Measurements from ENCODE around the gene B4GALNT2. TPM values are rescaled to one million over a fixed set of nuclear protein-coding genes. Genes with fewer than 3 reads are reported as not detected.
"Not testable (repeated sequence)": the region's sequence is repeated elsewhere in the genome, so short reads cannot be mapped to it uniquely, and the experiment has no call there.

B4GALNT2 gene
- polyA plus RNA-seq, 1 donor, result 0.16 TPM

- no peak for DNase-seq (ENCODE audit: low read depth)
Measured at GRCh38 chr17:49121696-49122292, 10.8 kb upstream of the B4GALNT2 start.

- DNase-seq (ENCODE audit: low read depth), result no peak
Measured at GRCh38 chr17:49122566-49122965, 10.0 kb upstream of the B4GALNT2 start.

GRCh38 chr17:49123061-49123460 is 9.5 kb upstream of the B4GALNT2 start:
- DNase-seq (ENCODE audit: low read depth), result no peak

DNA sequence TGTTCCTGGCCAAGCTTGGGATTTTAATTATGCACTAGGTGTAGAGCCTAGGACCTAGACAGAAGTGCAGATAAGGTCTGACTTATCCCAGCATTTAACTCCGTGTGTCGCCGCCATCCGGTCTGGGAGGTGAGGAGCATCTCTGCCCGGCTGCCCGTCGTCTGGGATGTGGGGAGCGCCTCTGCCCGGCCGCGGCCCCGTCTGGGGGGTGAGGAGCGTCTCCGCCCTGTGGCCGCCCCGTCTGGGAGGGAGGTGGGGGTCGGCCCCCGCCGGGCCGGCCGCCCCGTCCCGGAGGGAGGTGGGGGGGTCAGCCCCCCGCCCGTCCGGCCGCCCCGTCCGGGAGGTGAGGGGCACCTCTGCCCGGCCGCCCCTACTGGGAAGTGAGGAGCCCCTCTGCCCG is 7.1 kb upstream of the B4GALNT2 start:
- no peak for DNase-seq (ENCODE audit: low read depth)

DNA sequence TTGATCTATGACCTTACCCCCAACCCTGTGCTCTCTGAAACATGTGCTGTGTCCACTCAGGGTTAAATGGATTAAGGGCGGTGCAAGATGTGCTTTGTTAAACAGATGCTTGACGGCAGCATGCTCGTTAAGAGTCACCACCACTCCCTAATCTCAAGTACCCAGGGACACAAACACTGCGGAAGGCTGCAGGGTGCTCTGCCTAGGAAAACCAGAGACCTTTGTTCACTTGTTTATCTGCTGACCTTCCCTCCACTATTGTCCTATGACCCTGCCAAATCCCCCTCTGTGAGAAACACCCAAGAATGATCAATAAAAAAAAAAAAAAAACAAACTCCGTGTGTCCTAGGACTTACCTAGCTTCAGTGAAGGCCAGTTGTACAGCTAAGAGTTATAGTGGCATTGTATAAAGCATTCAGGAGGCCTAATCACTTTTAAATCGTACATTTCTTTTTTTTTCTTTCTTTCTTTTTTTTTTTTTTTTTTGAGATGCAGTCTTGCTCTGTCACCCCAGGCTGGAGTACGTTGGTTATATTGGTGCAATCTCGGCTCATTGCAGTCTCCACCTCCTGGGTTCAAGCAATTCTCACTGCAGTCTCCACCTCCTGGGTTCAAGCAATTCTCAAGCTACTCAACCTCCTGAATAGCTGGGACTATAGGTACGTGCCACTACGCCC is 6.2 kb upstream of the B4GALNT2 start:
- not testable (repeated sequence) for DNase-seq (ENCODE audit: low read depth)

DNA sequence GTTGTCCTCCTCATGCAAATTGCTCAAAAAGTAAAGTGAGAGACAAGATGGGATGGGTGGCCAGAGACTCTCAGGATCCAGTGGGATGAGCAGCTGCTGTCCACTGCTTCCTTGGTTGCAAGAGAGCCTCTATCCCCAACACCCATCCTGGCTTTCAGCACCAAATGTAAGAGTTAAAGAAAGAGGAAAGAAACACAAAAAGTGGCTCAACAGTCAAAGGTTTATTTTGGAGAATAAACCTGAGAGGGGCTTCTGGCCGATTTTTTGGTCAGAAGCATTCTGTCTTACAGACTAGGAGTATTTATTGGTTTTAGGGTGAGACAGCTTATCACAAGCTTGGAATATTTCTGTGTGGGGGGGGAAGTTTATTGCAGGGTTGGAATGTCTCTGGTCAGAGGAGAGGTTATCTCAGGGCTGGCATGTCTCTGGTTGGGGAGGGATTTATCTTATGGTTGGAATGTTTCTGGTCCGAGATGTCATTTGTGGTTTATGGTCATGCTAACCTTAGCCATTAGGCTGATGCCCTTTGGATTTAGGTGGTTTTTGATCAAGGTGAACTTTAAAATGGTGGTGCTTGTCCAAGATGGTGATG is 3.1 kb upstream of the B4GALNT2 start:
- not testable (repeated sequence) for DNase-seq (ENCODE audit: low read depth)

- no peak for DNase-seq (ENCODE audit: low read depth)
Measured at GRCh38 chr17:49130891-49131290, 1.7 kb upstream of the B4GALNT2 start.

GRCh38 chr17:49132317-49132698 is 261 bp upstream of the B4GALNT2 start:
- DNase-seq (ENCODE audit: low read depth), result no peak

DNA sequence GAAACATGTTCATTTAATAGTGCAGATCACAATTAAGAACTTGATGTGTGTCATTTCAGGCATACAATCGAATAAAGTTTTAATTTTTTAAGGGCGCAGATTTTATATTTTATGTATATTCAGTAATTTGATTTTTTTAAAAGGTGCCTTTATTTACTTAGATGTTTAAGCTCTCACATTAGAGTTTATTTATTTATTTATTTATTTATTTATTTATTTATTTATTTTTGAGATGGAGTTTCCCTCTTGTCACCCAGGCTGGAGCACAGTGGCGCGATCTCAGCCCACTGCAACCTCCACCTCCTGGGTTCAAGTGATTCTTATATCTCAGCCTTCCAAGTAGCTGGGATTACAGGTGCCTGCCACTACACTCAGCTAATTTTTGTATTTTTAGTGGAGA is 3.8 kb downstream of the B4GALNT2 start:
- no peak for DNase-seq (ENCODE audit: low read depth)

- not testable (repeated sequence) for DNase-seq (ENCODE audit: low read depth)
Measured at GRCh38 chr17:49145654-49146053, 13.1 kb downstream of the B4GALNT2 start.

- DNase-seq (ENCODE audit: low read depth), result no peak
Measured at GRCh38 chr17:49146620-49147306, 14.2 kb downstream of the B4GALNT2 start.

DNA sequence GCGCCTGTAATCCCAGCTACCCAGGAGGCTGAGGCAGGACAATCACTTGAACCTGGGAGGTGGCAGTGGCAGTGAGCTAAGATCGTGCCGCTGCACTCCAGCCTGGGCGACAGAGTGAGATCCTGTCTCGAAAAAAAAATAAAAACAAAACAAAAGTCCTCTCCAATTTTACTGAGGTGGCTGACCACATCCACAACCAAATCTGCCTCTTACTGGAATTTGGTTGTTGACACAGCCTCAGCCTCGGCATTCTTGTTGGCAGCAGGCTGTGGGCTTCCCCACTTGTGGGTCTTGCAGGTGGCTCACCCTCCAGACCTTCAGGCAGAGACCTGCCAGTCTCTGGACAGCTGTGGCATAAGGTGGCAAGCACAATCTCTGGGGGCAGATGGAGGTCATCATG is 15.6 kb downstream of the B4GALNT2 start:
- DNase-seq (ENCODE audit: low read depth), result no peak

- DNase-seq (ENCODE audit: low read depth), result no peak
Measured at GRCh38 chr17:49151996-49152395, 19.4 kb downstream of the B4GALNT2 start.

DNA sequence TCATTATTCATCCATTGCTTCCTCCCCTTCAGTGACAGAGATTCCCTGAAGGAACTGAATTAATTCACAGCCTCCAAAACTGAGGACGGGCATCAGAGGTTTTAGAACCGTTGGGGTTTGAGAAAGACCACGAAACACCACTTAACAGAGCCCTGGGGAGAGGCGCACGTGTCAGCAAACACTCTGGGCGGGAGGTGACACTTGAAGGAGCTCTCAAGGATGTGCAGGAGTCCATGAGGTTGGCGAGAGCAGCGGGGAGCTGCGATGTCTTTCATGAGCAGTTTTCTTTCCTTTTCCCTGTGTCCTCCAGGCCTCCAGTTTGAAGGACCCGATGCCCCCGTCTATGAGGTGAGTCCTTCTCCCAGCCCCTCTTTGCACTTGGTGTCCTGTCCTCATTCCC is 23.7 kb downstream of the B4GALNT2 start:
- DNase-seq (ENCODE audit: low read depth), result no peak

- no peak for DNase-seq (ENCODE audit: low read depth)
Measured at GRCh38 chr17:49157784-49158183, 25.2 kb downstream of the B4GALNT2 start.

- DNase-seq (ENCODE audit: low read depth), result no peak
Measured at GRCh38 chr17:49162866-49163265, 30.3 kb downstream of the B4GALNT2 start.

- no peak for DNase-seq (ENCODE audit: low read depth)
Measured at GRCh38 chr17:49165143-49165542, 32.6 kb downstream of the B4GALNT2 start.

- no peak for DNase-seq (ENCODE audit: low read depth)
Measured at GRCh38 chr17:49168706-49169105, 36.1 kb downstream of the B4GALNT2 start.

DNA sequence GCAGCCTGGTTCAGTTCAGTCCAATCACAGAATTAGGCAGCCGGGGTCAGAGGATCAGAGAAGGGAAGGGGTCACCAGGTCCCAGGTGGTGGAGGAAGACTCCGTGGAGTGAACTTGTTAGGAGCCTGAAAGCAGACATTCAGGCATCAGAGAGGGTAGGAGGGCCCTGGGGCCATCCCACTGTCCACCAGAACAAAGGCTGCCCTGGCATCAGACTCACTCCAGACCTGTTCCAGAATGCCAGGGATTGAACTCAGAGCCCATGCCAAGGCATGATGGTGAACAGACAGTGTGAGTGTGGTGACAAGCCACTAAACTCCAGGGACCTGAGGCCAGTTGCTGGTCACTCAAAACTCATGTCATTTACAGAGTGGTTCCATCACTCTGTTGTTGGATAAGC is 37.6 kb downstream of the B4GALNT2 start:
- DNase-seq (ENCODE audit: low read depth), result no peak

- not testable (repeated sequence) for DNase-seq (ENCODE audit: low read depth)
Measured at GRCh38 chr17:49170711-49171110, 38.1 kb downstream of the B4GALNT2 start.

DNA sequence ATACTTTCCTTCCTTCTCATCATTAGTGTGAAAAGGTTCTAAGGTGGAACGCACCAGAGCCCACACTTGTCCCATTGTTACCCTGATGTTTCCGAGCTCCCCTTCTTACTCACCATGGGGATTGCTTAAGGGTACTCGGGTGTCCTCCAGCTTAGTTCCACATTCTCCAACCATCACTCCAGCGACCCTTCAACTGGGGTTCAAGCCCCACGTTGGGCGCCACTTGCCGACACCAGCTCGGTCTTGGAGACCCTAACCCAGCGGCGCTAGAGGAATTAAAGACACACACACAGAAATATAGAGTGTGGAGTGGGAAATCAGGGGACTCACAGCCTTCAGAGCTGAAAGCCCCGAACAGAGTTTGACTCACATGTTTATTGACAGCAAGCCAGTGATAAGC is 43.4 kb downstream of the B4GALNT2 start:
- not testable (repeated sequence) for DNase-seq (ENCODE audit: low read depth)

- DNase-seq (ENCODE audit: low read depth), result no peak
Measured at GRCh38 chr17:49180303-49180702, 47.7 kb downstream of the B4GALNT2 start.

Data from forelimb muscle (tissue), 1 donor.